CD4-positive, CD25-positive, alpha-beta regulatory T cell (primary cell): Measurements from ENCODE around the gene EMILIN2. TPM values are rescaled to one million over a fixed set of nuclear protein-coding genes. Genes with fewer than 3 reads are reported as not detected.
A peak's percentile ranks its signal among the peaks of the same experiment; 100 is the strongest.

Source experiments
- ATAC-seq, 2 donors: fragments of 150-1000 bp; cut with Tn5 transposase; one replicate each; pipeline ENCODE4 v1.10.0; 2021; ENCODE audit warnings: low read depth in 2 of 2, moderate number of reproducible peaks in 2 of 2, moderate library complexity in 1 of 2
- DNase-seq, 3 donors: peaks; one replicate each; pipeline versions ENCODE4 v3.0.0 to v3.0.0-alpha.2; 2012 to 2022; ENCODE audit warnings: mixed read lengths in 1 of 3
- H3K27ac ChIP-seq: one replicate; pipeline ENCODE4 v1.7.0; 2013; ENCODE audit warnings: mild to moderate bottlenecking, low read length; ENCODE audit not compliant: insufficient read depth, poor library complexity, severe bottlenecking
- H3K27me3 ChIP-seq: one replicate; pipeline ENCODE4 v1.7.0; 2013; ENCODE audit warnings: low read length; ENCODE audit not compliant: control insufficient read depth, insufficient read depth
- H3K36me3 ChIP-seq: one replicate; pipeline ENCODE4 v1.7.0; 2013; ENCODE audit warnings: mild to moderate bottlenecking, low read length, moderate library complexity; ENCODE audit not compliant: control insufficient read depth, insufficient read depth
- H3K4me1 ChIP-seq: 2 replicates; pipeline ENCODE4 v1.7.0; 2013; ENCODE audit warnings: mild to moderate bottlenecking, low read length; ENCODE audit not compliant: insufficient read depth, control insufficient read depth, poor library complexity, severe bottlenecking
- H3K4me3 ChIP-seq: one replicate; pipeline ENCODE4 v1.7.0; 2013; ENCODE audit warnings: low read depth, mild to moderate bottlenecking, low read length, moderate library complexity
- H3K9me3 ChIP-seq, 2 experiments: 1 replicate in 1 of 2; 2 replicates in 1 of 2; pipeline ENCODE4 v1.7.0; 2013; ENCODE audit warnings: low read length in 2 of 2, mild to moderate bottlenecking in 1 of 2, moderate library complexity in 1 of 2; ENCODE audit not compliant: control insufficient read depth in 2 of 2
- H3K27ac Mint-ChIP-seq, 3 donors: one replicate each; pipeline ENCODE4 v1.8.0; 2020 to 2022; ENCODE audit warnings: mild to moderate bottlenecking in 3 of 3, mixed read lengths in 3 of 3, moderate library complexity in 2 of 3
- H3K27me3 Mint-ChIP-seq: one replicate; pipeline ENCODE4 v1.8.0; 2022; ENCODE audit warnings: mild to moderate bottlenecking, mixed read lengths
- H3K36me3 Mint-ChIP-seq: one replicate; pipeline ENCODE4 v1.8.0; 2020; ENCODE audit warnings: mixed read lengths
- H3K4me1 Mint-ChIP-seq, 4 donors: one replicate each; pipeline ENCODE4 v1.8.0; 2020 to 2022; ENCODE audit warnings: mixed read lengths in 4 of 4, mild to moderate bottlenecking in 1 of 4
- H3K4me3 Mint-ChIP-seq, 4 donors: one replicate each; pipeline ENCODE4 v1.8.0; 2020 to 2022; ENCODE audit warnings: mild to moderate bottlenecking in 4 of 4, mixed read lengths in 4 of 4, moderate library complexity in 3 of 4
- H3K9me3 Mint-ChIP-seq, 7 donors: one replicate each; pipeline ENCODE4 v1.8.0; 2020 to 2022; ENCODE audit warnings: mixed read lengths in 7 of 7, mild to moderate bottlenecking in 3 of 7, moderate library complexity in 2 of 7
- polyA plus RNA-seq, 4 donors: library from polyadenylated mRNA; unstranded; fragments of 300-500 nt; fragmentation: Illumina TruSeq; gene quantifications; one replicate each; pipeline ENCODE4 v1.2.3, GENCODE V29; 2021
- total RNA-seq: library from RNA; stranded (reverse); gene quantifications from one replicate; pipeline ENCODE4 v1.2.3, GENCODE V29; 2022

Gene EMILIN2
- total and polyA plus RNA-seq, 5 donors from 2014 or later = 1.7 to 4.6 (median 2.1) TPM

GRCh38 chr18:2910261-2910660, 63.5 kb downstream of the EMILIN2 start:
- Mint-ChIP-seq H3K27ac (no peak overlapping the region), H3K4me3 (peak overlapping the region in 1 of 4 donors; percentile 32), H3K36me3 (no peaks in the 10 kb centered on the region), H3K4me1 (peaks cover 0 to 22% (median 12%) of the 10 kb centered on the region in 4 donors), H3K27me3 (no peaks in the 10 kb centered on the region), H3K9me3 (no peaks in the 10 kb centered on the region)
- Histone ChIP-seq H3K4me1 (peaks cover 18% of the 10 kb centered on the region), H3K4me3 (no peak overlapping the region), H3K27ac (no peak overlapping the region), H3K27me3 (no peaks in the 10 kb centered on the region), H3K9me3 (no peaks in the 10 kb centered on the region), H3K36me3 (peaks cover 18% of the 10 kb centered on the region)
- no peak for ATAC-seq
- no peak for DNase-seq

- Mint-ChIP-seq H3K4me1 (peaks cover 0 to 16% (median 12%) of the 10 kb centered on the region in 4 donors), H3K36me3 (no peaks in the 10 kb centered on the region), H3K27ac (peak overlapping the region in 1 of 3 donors; percentile 8), H3K9me3 (no peaks in the 10 kb centered on the region), H3K4me3 (peak overlapping the region in 2 of 4 donors; percentile 32 to 61), H3K27me3 (no peaks in the 10 kb centered on the region)
- no peaks in the 10 kb centered on the region for H3K9me3 ChIP-seq
- peaks cover 22% of the 10 kb centered on the region for H3K36me3 ChIP-seq
- peaks cover 16% of the 10 kb centered on the region for H3K4me1 ChIP-seq
- H3K27me3 ChIP-seq = no peaks in the 10 kb centered on the region
- ATAC-seq = no peak
- DNase-seq = no peak
- no peak overlapping the region for H3K4me3 ChIP-seq
- no peak overlapping the region for H3K27ac ChIP-seq
Observed at GRCh38 chr18:2910751-2911425, 64.1 kb downstream of the EMILIN2 start.

- no peak overlapping the region for H3K27ac ChIP-seq
- no peaks in the 10 kb centered on the region for H3K27me3 Mint-ChIP-seq
- peaks cover 28% of the 10 kb centered on the region for H3K36me3 ChIP-seq
- H3K4me1 Mint-ChIP-seq = peaks cover 0 to 19% (median 12%) of the 10 kb centered on the region in 4 donors
- H3K4me3 ChIP-seq = no peak overlapping the region
- H3K9me3 ChIP-seq = no peaks in the 10 kb centered on the region
- H3K4me3 Mint-ChIP-seq = no peak overlapping the region
- peaks cover 4% of the 10 kb centered on the region for H3K36me3 Mint-ChIP-seq
- no peak for DNase-seq
- no peaks in the 10 kb centered on the region for H3K9me3 Mint-ChIP-seq
- H3K27ac Mint-ChIP-seq = no peak overlapping the region
- H3K27me3 ChIP-seq = no peaks in the 10 kb centered on the region
- peaks cover 13% of the 10 kb centered on the region for H3K4me1 ChIP-seq
- no peak for ATAC-seq
Observed at GRCh38 chr18:2911533-2911932, 64.7 kb downstream of the EMILIN2 start.

- Histone ChIP-seq H3K4me3 (no peak overlapping the region), H3K27ac (no peak overlapping the region), H3K4me1 (peaks cover 9% of the 10 kb centered on the region), H3K9me3 (no peaks in the 10 kb centered on the region), H3K36me3 (peaks cover 39% of the 10 kb centered on the region), H3K27me3 (no peaks in the 10 kb centered on the region)
- Mint-ChIP-seq H3K27ac (no peak overlapping the region), H3K4me1 (peaks cover 0 to 22% (median 17%) of the 10 kb centered on the region in 4 donors), H3K4me3 (no peak overlapping the region), H3K9me3 (no peaks in the 10 kb centered on the region), H3K27me3 (no peaks in the 10 kb centered on the region), H3K36me3 (peaks cover 11% of the 10 kb centered on the region)
- no peak for DNase-seq
- ATAC-seq = no peak
Observed at GRCh38 chr18:2912357-2913299, 65.8 kb downstream of the EMILIN2 start.

GRCh38 chr18:2913398-2914005, 66.7 kb downstream of the EMILIN2 start:
- H3K9me3 ChIP-seq = no peaks in the 10 kb centered on the region
- peak overlapping the region in 1 of 3 donors; percentile 17 for H3K27ac Mint-ChIP-seq
- no peak overlapping the region for H3K27ac ChIP-seq
- no peaks in the 10 kb centered on the region for H3K27me3 ChIP-seq
- H3K4me3 Mint-ChIP-seq = no peak overlapping the region
- ATAC-seq = no peak
- H3K4me1 ChIP-seq = peaks cover 6% of the 10 kb centered on the region
- H3K36me3 Mint-ChIP-seq = peaks cover 14% of the 10 kb centered on the region
- no peaks in the 10 kb centered on the region for H3K9me3 Mint-ChIP-seq
- H3K36me3 ChIP-seq = peaks cover 48% of the 10 kb centered on the region
- H3K27me3 Mint-ChIP-seq = no peaks in the 10 kb centered on the region
- no peak for DNase-seq
- H3K4me1 Mint-ChIP-seq = peaks cover 0 to 21% (median 17%) of the 10 kb centered on the region in 4 donors
- H3K4me3 ChIP-seq = no peak overlapping the region

- H3K36me3 Mint-ChIP-seq = peaks cover 14% of the 10 kb centered on the region
- H3K36me3 ChIP-seq = peaks cover 56% of the 10 kb centered on the region
Observed at GRCh38 chr18:2914185-2914880, 67.5 kb downstream of the EMILIN2 start.

GRCh38 chr18:2914881-2915240, 68.1 kb downstream of the EMILIN2 start:
- H3K9me3 ChIP-seq = no peaks in the 10 kb centered on the region
- Mint-ChIP-seq H3K9me3 (no peaks in the 10 kb centered on the region), H3K4me1 (peaks cover 0 to 19% (median 16%) of the 10 kb centered on the region in 4 donors), H3K36me3 (peaks cover 17% of the 10 kb centered on the region), H3K27ac (no peak overlapping the region), H3K27me3 (no peaks in the 10 kb centered on the region), H3K4me3 (no peak overlapping the region)
- DNase-seq (no peak), ATAC-seq (no peak)
- H3K4me3 ChIP-seq = no peak overlapping the region
- H3K27ac ChIP-seq = no peak overlapping the region
- peaks cover 61% of the 10 kb centered on the region for H3K36me3 ChIP-seq
- H3K4me1 ChIP-seq = peaks cover 6% of the 10 kb centered on the region
- H3K27me3 ChIP-seq = no peaks in the 10 kb centered on the region

More at GRCh38 chr18:2914185-2914880, 67.5 kb downstream of the EMILIN2 start:
- no peak overlapping the region for H3K4me3 Mint-ChIP-seq
- H3K9me3 Mint-ChIP-seq = no peaks in the 10 kb centered on the region
- peaks cover 0 to 19% (median 16%) of the 10 kb centered on the region in 4 donors for H3K4me1 Mint-ChIP-seq
- no peaks in the 10 kb centered on the region for H3K27me3 Mint-ChIP-seq
- H3K27ac Mint-ChIP-seq = peak overlapping the region in 1 of 3 donors; percentile 17
- no peak for ATAC-seq
- H3K9me3 ChIP-seq = no peaks in the 10 kb centered on the region
- DNase-seq = no peak
- peaks cover 6% of the 10 kb centered on the region for H3K4me1 ChIP-seq
- no peak overlapping the region for H3K4me3 ChIP-seq
- no peaks in the 10 kb centered on the region for H3K27me3 ChIP-seq
- no peak overlapping the region for H3K27ac ChIP-seq
